ENCODE data around the gene LRRC3C. TPM values are rescaled to one million over a fixed set of nuclear protein-coding genes. Genes with fewer than 3 reads are reported as not detected.

The LRRC3C gene
- total RNA-seq = not detected in 2 replicates

GRCh38 chr17:39927101-39927928, at the start of gene LRRC3C, which contains the start of gene ORMDL3:
LRRC3C (plus strand) TSS chr17:39927732; CDS start chr17:39941524, 13,792 bp downstream.
ORMDL3 (minus strand) TSS chr17:39927601; CDS start chr17:39924203, 3,398 bp downstream.

GRCh38 chr17:39962642-39963220, 35.2 kb downstream of the LRRC3C start, which contains the start of gene GSDMA:
GSDMA (plus strand) TSS chr17:39963004; CDS start chr17:39965688, 2,684 bp downstream.

GRCh38 chr17:39980351-39981206, 53.0 kb downstream of the LRRC3C start, which contains the start of gene PSMD3:
PSMD3 (plus strand) TSS chr17:39980807; CDS start chr17:39980971, 164 bp downstream.

Other genes starting within 250 kb of the LRRC3C start
- 14.9 TPM in 2 replicates for gene PGAP3, start 239.7 kb upstream of the LRRC3C start, total RNA-seq
- 60.5 and 78.5 TPM in 2 replicates for gene ERBB2, start 227.7 kb upstream of the LRRC3C start, total RNA-seq
- 13.6 and 18.5 TPM in 2 replicates for gene MIEN1, start 197.2 kb upstream of the LRRC3C start, total RNA-seq
- 0.13 TPM in 1 of 2 replicates, not detected in the other for gene GRB7, start 189.8 kb upstream of the LRRC3C start, total RNA-seq
- gene IKZF3, start 63.4 kb upstream of the LRRC3C start, total RNA-seq = not detected in 2 replicates
- gene ZPBP2, start 59.5 kb upstream of the LRRC3C start, total RNA-seq = not detected in 2 replicates
- 12.1 and 13.6 TPM in 2 replicates for gene GSDMB, start 9.1 kb upstream of the LRRC3C start, total RNA-seq
- gene ORMDL3, start 131 bp upstream of the LRRC3C start, total RNA-seq = 98.0 and 118 TPM in 2 replicates
- gene GSDMA, start 35.3 kb downstream of the LRRC3C start, total RNA-seq = not detected in 2 replicates
- gene PSMD3, start 53.1 kb downstream of the LRRC3C start, total RNA-seq = 94.6 and 111 TPM in 2 replicates
- 0.13 TPM in 1 of 2 replicates, not detected in the other for gene CSF3, start 87.7 kb downstream of the LRRC3C start, total RNA-seq
- 41.5 and 42.3 TPM in 2 replicates for gene MED24, start 126.7 kb downstream of the LRRC3C start, total RNA-seq
- gene THRA, start 135.2 kb downstream of the LRRC3C start, total RNA-seq = 33.1 and 51.5 TPM in 2 replicates
- 4.7 and 6.2 TPM in 2 replicates for gene NR1D1, start 172.9 kb downstream of the LRRC3C start, total RNA-seq
- gene MSL1, start 194.2 kb downstream of the LRRC3C start, total RNA-seq = 41.6 and 43.4 TPM in 2 replicates
- 27.6 and 28.0 TPM in 2 replicates for gene CASC3, start 212.8 kb downstream of the LRRC3C start, total RNA-seq
- gene RAPGEFL1, start 249.7 kb downstream of the LRRC3C start, total RNA-seq = 1.8 and 3.5 TPM in 2 replicates

All from smooth muscle cell of the pulmonary artery (primary cell).